Measurements from ENCODE around the gene TCP11L2. TPM values are rescaled to one million over a fixed set of nuclear protein-coding genes. Genes with fewer than 3 reads are reported as not detected.

TCP11L2 gene
- total RNA-seq, 1 experiment from 2014 or later = 6.1 TPM

DNA sequence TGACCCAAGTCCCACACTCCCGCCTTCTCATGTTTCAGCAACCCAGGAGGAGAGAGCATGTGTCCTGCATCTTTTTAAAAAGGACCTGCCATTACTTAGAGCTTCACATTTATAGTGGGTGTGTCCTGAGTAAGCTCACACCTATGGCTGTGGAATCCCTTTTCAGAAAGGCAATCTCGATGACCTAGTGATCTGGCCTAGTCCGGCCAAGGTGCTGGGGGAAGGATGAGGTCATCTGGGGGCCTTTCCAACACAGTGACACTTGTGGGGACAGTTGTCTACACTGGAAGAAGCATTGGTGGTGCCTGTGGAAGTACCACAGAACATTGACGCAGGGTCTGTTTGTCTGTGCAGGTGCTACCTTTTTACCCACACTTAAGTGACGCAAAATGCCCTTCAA, 8.2 kb downstream of the TCP11L2 start:
- Histone ChIP-seq H3K56ac (ENCODE audit: insufficient read length, low read depth, low read length) (no peak overlapping the region), H3K9ac (ENCODE audit: extremely low read depth, insufficient read length, low read length) (no peak overlapping the region), H2AK5ac (ENCODE audit: insufficient read length, low read length) (no peak overlapping the region), H2BK15ac (ENCODE audit: low read depth, low read length) (no peak overlapping the region), H2BK120ac (ENCODE audit: low read depth, low read length, poor library complexity, severe bottlenecking) (no peak overlapping the region), H3K4me2 (ENCODE audit: insufficient read depth, insufficient read length, low read length) (no peak overlapping the region), H3K4me1 (ENCODE audit: insufficient read depth, low read length) (no peaks in the 10 kb centered on the region; the same call in 1 of the 2 replicates), H3K79me2 (ENCODE audit: insufficient read depth, low read length) (no peaks in the 10 kb centered on the region), H3K14ac (ENCODE audit: insufficient read depth, low read length) (peak overlapping the region; percentile 47; the same call in 1 of the 2 replicates), H3K23ac (ENCODE audit: insufficient read length, low read depth, low read length) (no peak overlapping the region), H2BK12ac (ENCODE audit: insufficient read length, low read depth, low read length) (no peak overlapping the region), H3K23me2 (ENCODE audit: insufficient read length, low read depth, low read length, poor library complexity, severe bottlenecking) (no peaks in the 10 kb centered on the region), H2AFZ (ENCODE audit: low read length) (no peak overlapping the region), H4K8ac (replicated peaks; ENCODE audit: insufficient read length, low read depth, low read length) (no peak overlapping the region), H3T11ph (ENCODE audit: low read length) (no peak overlapping the region), H4K5ac (ENCODE audit: insufficient read length, low read depth, low read length) (no peak overlapping the region), H3K79me1 (ENCODE audit: insufficient read depth, low read depth, low read length, poor library complexity, severe bottlenecking) (no peaks in the 10 kb centered on the region), H3K4ac (ENCODE audit: low read depth, low read length) (no peak overlapping the region), H2BK20ac (ENCODE audit: low read depth, low read length, poor library complexity, severe bottlenecking) (no peak overlapping the region), H4K91ac (ENCODE audit: insufficient read length, low read depth, low read length) (no peak overlapping the region), H3K9me3 (ENCODE audit: control insufficient read depth, low read depth, low read length) (no peaks in the 10 kb centered on the region), H3K27ac (ENCODE audit: insufficient read length, low read depth, low read length) (no peak overlapping the region), H4K20me1 (ENCODE audit: control insufficient read depth, insufficient read depth, insufficient read length) (no peaks in the 10 kb centered on the region), H2BK5ac (ENCODE audit: insufficient read length, low read length) (no peak overlapping the region), H3K18ac (ENCODE audit: insufficient read length, low read depth, low read length) (no peak overlapping the region), H3K27me3 (ENCODE audit: insufficient read depth, low read length) (no peaks in the 10 kb centered on the region)
- Mint-ChIP-seq H3K36me3 (ENCODE audit: insufficient read depth in 1 of 3, low read depth in 3 of 3) (peaks cover 0 to 4% (median 0%) of the 10 kb centered on the region in 3 experiments; a peak in 1 of 7 replicates), H3K4me1 (peaks cover 3 to 7% of the 10 kb centered on the region in 2 experiments), H3K27me3 (ENCODE audit: low read depth) (no peaks in the 10 kb centered on the region), H3K27ac (peak overlapping the region in 1 of 3 experiments; percentile 12; a peak in 1 of 7 replicates), H3K4me3 (no peak overlapping the region), H3K9me3 (no peaks in the 10 kb centered on the region; a peak in 1 of 5 replicates)
- WGBS (ENCODE audit: extremely low coverage, insufficient read length, low lambda C conversion rate) = no CpG with 5 or more reads among the region's 5 CpGs
- TF ChIP-seq CTCF (conservative IDR thresholded peaks at IDR 0.05) = no peak
- DNase-seq = no peak
